ENCODE data around the gene TRPM8.

- TF ChIP-seq POLR2AphosphoS5 (IDR thresholded peaks at IDR 0.05; ENCODE audit: low read depth, low read length) (no peak), REST (IDR thresholded peaks at IDR 0.05; ENCODE audit: insufficient read depth in 1 of 2, low read depth in 2 of 2, low read length in 2 of 2) (no peak), SIN3A (IDR thresholded peaks at IDR 0.05; ENCODE audit: borderline replicate concordance, insufficient read depth, low read length) (no peak), TAF1 (IDR thresholded peaks at IDR 0.05; ENCODE audit: borderline replicate concordance, insufficient read depth, low read length) (no peak), FOXP2 (optimal IDR thresholded peaks at IDR 0.05; ENCODE audit: borderline replicate concordance, extremely low read depth, extremely low read length, insufficient read depth) (no peak)
These were observed 82.0 kb downstream of the TRPM8 start for GRCh38 chr2:233999182-233999581.

Measured in PFSK-1 (cell line).